GM21381 (cell line): ENCODE data around the gene ATP2B1.
"Not testable (repeated sequence)": the region's sequence is repeated elsewhere in the genome, so short reads cannot be mapped to it uniquely, and the experiment has no call there.

ENCODE experiments used
- ATAC-seq: cut with Tn5 transposase; IDR thresholded peaks from one replicate; pipeline ENCODE4 v1.9.1; 2021; ENCODE audit warnings: mild to moderate bottlenecking, moderate library complexity; ENCODE audit not compliant: unreplicated experiment

The ATP2B1 gene

GRCh38 chr12:89717759-89718523 is 9.3 kb upstream of the ATP2B1 start:
- ATAC-seq: no peak

GRCh38 chr12:89712706-89713105 is 4.1 kb upstream of the ATP2B1 start:
- no peak for ATAC-seq

GRCh38 chr12:89710873-89711750 is 2.5 kb upstream of the ATP2B1 start:
- ATAC-seq: no peak

GRCh38 chr12:89709995-89710872 is 1.6 kb upstream of the ATP2B1 start:
- no peak for ATAC-seq

GRCh38 chr12:89709157-89709994 is 738 bp upstream of the ATP2B1 start:
- ATAC-seq: peak; percentile 69

GRCh38 chr12:89707703-89708564 is 704 bp downstream of the ATP2B1 start:
- peak; percentile 2 for ATAC-seq

- ATAC-seq: no peak
These were observed 1.5 kb downstream of the ATP2B1 start for GRCh38 chr12:89706986-89707702.

GRCh38 chr12:89706551-89706950 is 2.1 kb downstream of the ATP2B1 start:
- ATAC-seq: no peak

- ATAC-seq: no peak
These were observed 4.2 kb downstream of the ATP2B1 start for GRCh38 chr12:89704457-89704856.

- no peak for ATAC-seq
These were observed 4.9 kb downstream of the ATP2B1 start for GRCh38 chr12:89703768-89704167.

GRCh38 chr12:89702503-89702902 is 6.1 kb downstream of the ATP2B1 start:
- ATAC-seq: no peak

- ATAC-seq: no peak
These were observed 6.9 kb downstream of the ATP2B1 start for GRCh38 chr12:89701606-89702206.

- ATAC-seq: no peak
These were observed 8.3 kb downstream of the ATP2B1 start for GRCh38 chr12:89700191-89700810.

- ATAC-seq: no peak
These were observed 10.0 kb downstream of the ATP2B1 start for GRCh38 chr12:89698607-89699006.

- ATAC-seq: not testable (repeated sequence)
These were observed 10.9 kb downstream of the ATP2B1 start for GRCh38 chr12:89697728-89698127.

- ATAC-seq: no peak
These were observed 11.3 kb downstream of the ATP2B1 start for GRCh38 chr12:89697296-89697695.

GRCh38 chr12:89695830-89696229 is 12.8 kb downstream of the ATP2B1 start:
- ATAC-seq: peak; percentile 63

GRCh38 chr12:89695100-89695499 is 13.5 kb downstream of the ATP2B1 start:
- no peak for ATAC-seq
